Mesenchymal stem cell (in vitro differentiated cells and primary cell): ENCODE results near the gene EGFLAM.
A peak's percentile ranks its signal among the peaks of the same experiment; 100 is the strongest.

Source experiments
- DNase-seq: peaks from one replicate; pipeline ENCODE4 v3.0.0-alpha.2; 2013
- H2AFZ ChIP-seq: one replicate; pipeline ENCODE4 v1.6.1; 2013; ENCODE audit warnings: low read depth, mild to moderate bottlenecking, control low read depth, inconsistent platforms, low read length, moderate library complexity
- H2AK5ac ChIP-seq: 2 replicates; pipeline ENCODE4 v1.6.1; 2013; ENCODE audit warnings: low read length, moderate library complexity, mild to moderate bottlenecking, inconsistent platforms; ENCODE audit not compliant: severe bottlenecking
- H2BK120ac ChIP-seq: one replicate; pipeline ENCODE4 v1.6.1; 2013; ENCODE audit warnings: low read depth, mild to moderate bottlenecking, inconsistent platforms, low read length, moderate library complexity
- H2BK12ac ChIP-seq, 2 experiments: one replicate each; pipeline ENCODE4 v1.6.1; 2013; ENCODE audit warnings: inconsistent platforms in 2 of 2, low read length in 2 of 2, mild to moderate bottlenecking in 2 of 2, moderate library complexity in 2 of 2, control low read depth in 1 of 2
- H2BK15ac ChIP-seq: one replicate; pipeline ENCODE4 v1.6.1; 2013; ENCODE audit warnings: mild to moderate bottlenecking, low read depth, inconsistent platforms; ENCODE audit not compliant: poor library complexity, severe bottlenecking
- H2BK5ac ChIP-seq: 2 replicates; pipeline ENCODE4 v1.6.1; 2013; ENCODE audit warnings: low read depth, mild to moderate bottlenecking, low read length, control low read depth, inconsistent platforms; ENCODE audit not compliant: poor library complexity, severe bottlenecking
- H3K14ac ChIP-seq, 2 experiments: one replicate each; pipeline ENCODE4 v1.6.1; 2013; ENCODE audit warnings: inconsistent platforms in 2 of 2, low read length in 2 of 2, control low read depth in 1 of 2, mild to moderate bottlenecking in 1 of 2, moderate library complexity in 1 of 2
- H3K18ac ChIP-seq, 2 experiments: one replicate each; pipeline ENCODE4 v1.6.1; 2013; ENCODE audit warnings: inconsistent platforms in 2 of 2, low read length in 2 of 2, control low read depth in 1 of 2, low read depth in 1 of 2, mild to moderate bottlenecking in 1 of 2
- H3K23ac ChIP-seq, 2 experiments: one replicate each; pipeline ENCODE4 v1.6.1; 2013; ENCODE audit warnings: inconsistent platforms in 2 of 2, low read length in 2 of 2, mild to moderate bottlenecking in 2 of 2, moderate library complexity in 2 of 2, control low read depth in 1 of 2
- H3K27ac ChIP-seq: 2 replicates; pipeline ENCODE4 v1.5.1; 2013; ENCODE audit warnings: mild to moderate bottlenecking, moderate library complexity, low read length, control low read depth, inconsistent platforms; ENCODE audit not compliant: poor library complexity, severe bottlenecking
- H3K27me3 ChIP-seq, 2 experiments: 2 replicates each; pipeline versions ENCODE4 v1.6.1 to v1.7.0; 2013; ENCODE audit warnings: low read length in 2 of 2, mild to moderate bottlenecking in 2 of 2, moderate library complexity in 2 of 2, control low read depth in 1 of 2, inconsistent platforms in 1 of 2; ENCODE audit not compliant: control insufficient read depth in 1 of 2, insufficient read depth in 1 of 2
- H3K36me3 ChIP-seq, 2 experiments: 2 replicates each; pipeline versions ENCODE4 v1.6.1 to v1.7.0; 2013; ENCODE audit warnings: low read length in 2 of 2, control low read depth in 1 of 2, inconsistent platforms in 1 of 2, low read depth in 1 of 2, mild to moderate bottlenecking in 1 of 2; ENCODE audit not compliant: insufficient read depth in 2 of 2, control insufficient read depth in 1 of 2
- H3K4ac ChIP-seq, 2 experiments: one replicate each; pipeline ENCODE4 v1.6.1; 2013; ENCODE audit warnings: inconsistent platforms in 2 of 2, low read length in 2 of 2, mild to moderate bottlenecking in 2 of 2, moderate library complexity in 2 of 2, control low read depth in 1 of 2, low read depth in 1 of 2
- H3K4me1 ChIP-seq: 2 replicates; pipeline ENCODE4 v1.6.1; 2013; ENCODE audit warnings: low read depth, low read length, control low read depth; ENCODE audit not compliant: control insufficient read depth, insufficient read depth
- H3K4me2 ChIP-seq: 2 replicates; pipeline ENCODE4 v1.6.1; 2013; ENCODE audit warnings: low read length, mild to moderate bottlenecking, inconsistent platforms; ENCODE audit not compliant: poor library complexity, severe bottlenecking
- H3K4me3 ChIP-seq, 2 experiments: 2 replicates each; pipeline versions ENCODE4 v1.5.1 to v1.7.0; 2013; ENCODE audit warnings: low read length in 2 of 2, mild to moderate bottlenecking in 2 of 2, control low read depth in 1 of 2, low read depth in 1 of 2; ENCODE audit not compliant: insufficient read depth in 1 of 2
- H3K79me1 ChIP-seq: replicated peaks from 2 replicates; pipeline ENCODE4 v1.6.1; 2013; ENCODE audit warnings: mild to moderate bottlenecking, control low read depth, low read length, inconsistent platforms; ENCODE audit not compliant: poor library complexity, severe bottlenecking
- H3K9ac ChIP-seq: 2 replicates; pipeline ENCODE4 v1.7.0; 2013; ENCODE audit warnings: mild to moderate bottlenecking, low read length, moderate library complexity
- H3K9me3 ChIP-seq: 2 replicates; pipeline ENCODE4 v1.7.0; 2013; ENCODE audit warnings: mild to moderate bottlenecking, low read length; ENCODE audit not compliant: control insufficient read depth
- H4K8ac ChIP-seq: one replicate; pipeline ENCODE4 v1.6.1; 2013; ENCODE audit warnings: inconsistent platforms, mild to moderate bottlenecking, low read length, moderate library complexity
- H4K91ac ChIP-seq: one replicate; pipeline ENCODE4 v1.6.1; 2013; ENCODE audit warnings: mild to moderate bottlenecking, low read length, inconsistent platforms
- WGBS: methylation state at CpG from one replicate; pipeline ENCODE4 v1.1.7; 2013; ENCODE audit warnings: mixed read lengths; 5-methylcytosine and 5-hydroxymethylcytosine counted together

Gene EGFLAM

GRCh38 chr5:38319491-38319890, 61.1 kb downstream of the EGFLAM start:
- Histone ChIP-seq H2BK12ac (no peak overlapping the region), H2BK15ac (no peak overlapping the region), H3K27ac (no peak overlapping the region), H3K9ac (no peak overlapping the region), H3K27me3 (peaks cover 11 to 19% of the 10 kb centered on the region in 2 experiments), H3K4me3 (no peak overlapping the region), H3K14ac (no peak overlapping the region), H3K18ac (no peak overlapping the region), H3K36me3 (no peaks in the 10 kb centered on the region), H3K4me2 (no peak overlapping the region), H2AK5ac (no peak overlapping the region), H3K4ac (no peak overlapping the region), H3K79me1 (no peaks in the 10 kb centered on the region), H4K91ac (no peak overlapping the region), H2BK120ac (no peak overlapping the region), H2BK5ac (no peak overlapping the region), H4K8ac (no peak overlapping the region), H3K9me3 (no peaks in the 10 kb centered on the region), H2AFZ (no peak overlapping the region), H3K23ac (no peak overlapping the region), H3K4me1 (peaks cover 1% of the 10 kb centered on the region)
- no peak for DNase-seq
- 69% methylated on average over 3 of the region's 3 CpGs for WGBS

GRCh38 chr5:38321978-38322377, 63.6 kb downstream of the EGFLAM start:
- Histone ChIP-seq H2BK12ac (no peak overlapping the region), H3K23ac (no peak overlapping the region), H3K27ac (no peak overlapping the region), H3K79me1 (no peaks in the 10 kb centered on the region), H2AK5ac (no peak overlapping the region), H3K4ac (no peak overlapping the region), H3K4me1 (peaks cover 1% of the 10 kb centered on the region), H3K4me3 (no peak overlapping the region), H3K9me3 (no peaks in the 10 kb centered on the region), H3K36me3 (no peaks in the 10 kb centered on the region), H3K9ac (no peak overlapping the region), H3K4me2 (no peak overlapping the region), H3K18ac (no peak overlapping the region), H2BK5ac (no peak overlapping the region), H3K27me3 (peaks cover 7 to 12% of the 10 kb centered on the region in 2 experiments), H2AFZ (no peak overlapping the region), H2BK15ac (no peak overlapping the region), H4K91ac (no peak overlapping the region), H2BK120ac (no peak overlapping the region), H3K14ac (no peak overlapping the region), H4K8ac (no peak overlapping the region)
- DNase-seq: no peak
- WGBS: 88% methylated on average over 7 of the region's 7 CpGs

GRCh38 chr5:38323645-38324295, 65.4 kb downstream of the EGFLAM start:
- Histone ChIP-seq H2AK5ac (no peak overlapping the region), H3K4me2 (no peak overlapping the region), H3K4me3 (peak overlapping the region in 1 of 2 experiments; percentile 62), H2AFZ (no peak overlapping the region), H3K9me3 (no peaks in the 10 kb centered on the region), H3K18ac (no peak overlapping the region), H3K14ac (no peak overlapping the region), H3K36me3 (no peaks in the 10 kb centered on the region), H3K27me3 (peaks cover 7 to 10% of the 10 kb centered on the region in 2 experiments), H3K79me1 (no peaks in the 10 kb centered on the region), H2BK5ac (no peak overlapping the region), H4K91ac (no peak overlapping the region), H3K23ac (no peak overlapping the region), H4K8ac (no peak overlapping the region), H3K9ac (peak overlapping the region; percentile 40), H2BK15ac (no peak overlapping the region), H2BK120ac (no peak overlapping the region), H3K4me1 (peaks cover 1% of the 10 kb centered on the region), H3K4ac (no peak overlapping the region), H3K27ac (no peak overlapping the region), H2BK12ac (no peak overlapping the region)
- peak; percentile 42 for DNase-seq
- 90% methylated on average over 9 of the region's 9 CpGs for WGBS

GRCh38 chr5:38329132-38329715, 70.9 kb downstream of the EGFLAM start:
- Histone ChIP-seq H3K4ac (no peak overlapping the region), H2BK120ac (no peak overlapping the region), H3K27me3 (no peaks in the 10 kb centered on the region), H3K79me1 (no peaks in the 10 kb centered on the region), H3K18ac (no peak overlapping the region), H3K4me2 (no peak overlapping the region), H3K4me1 (peaks cover 6% of the 10 kb centered on the region), H3K27ac (no peak overlapping the region), H3K14ac (no peak overlapping the region), H2BK12ac (no peak overlapping the region), H3K9ac (no peak overlapping the region), H3K36me3 (no peaks in the 10 kb centered on the region), H2AFZ (no peak overlapping the region), H4K8ac (no peak overlapping the region), H3K23ac (no peak overlapping the region), H4K91ac (no peak overlapping the region), H2AK5ac (no peak overlapping the region), H3K9me3 (no peaks in the 10 kb centered on the region), H2BK15ac (no peak overlapping the region), H3K4me3 (no peak overlapping the region), H2BK5ac (no peak overlapping the region)
- 67% methylated on average over 5 of the region's 5 CpGs for WGBS
- DNase-seq: peak; percentile 8
